Measurements from ENCODE around the gene WNK1. TPM values are rescaled to one million over a fixed set of nuclear protein-coding genes. Genes with fewer than 3 reads are reported as not detected.
"Not testable (repeated sequence)": the region's sequence is repeated elsewhere in the genome, so short reads cannot be mapped to it uniquely, and the experiment has no call there.

The WNK1 gene
- polyA plus RNA-seq, 1 donor (not counting 4 experiments of a cell fraction or from before 2014, with no cell fraction given) = 72.3 TPM

DNA sequence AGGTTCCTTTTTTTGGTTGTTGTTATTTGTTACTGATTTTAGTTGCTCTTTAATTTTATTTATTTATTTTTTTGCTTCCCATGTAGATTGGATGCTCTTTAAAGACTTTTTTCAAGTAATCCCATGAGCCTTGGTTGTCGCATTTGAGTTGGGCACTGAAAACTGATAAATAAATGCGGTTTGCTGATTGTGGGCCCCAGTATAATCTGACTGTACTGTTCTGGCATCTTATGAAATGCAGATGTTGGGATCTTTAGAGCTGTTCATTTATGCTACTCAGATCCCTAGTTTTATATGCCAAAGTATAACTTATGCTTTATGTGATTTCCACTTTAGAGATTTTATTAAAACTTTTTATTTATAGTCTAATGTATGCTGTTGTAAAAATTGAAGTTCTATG lies 33.3 kb downstream of the WNK1 start:
- no peaks in the 10 kb centered on the region for H3K9me1 ChIP-seq (ENCODE audit: control insufficient read depth, extremely low read depth, insufficient read depth, low read length)
- peaks cover 3% of the 10 kb centered on the region for H4K20me1 ChIP-seq (ENCODE audit: control insufficient read depth, extremely low read depth, insufficient read depth, low read length)
- dilution Hi-C loops (cut with MboI; ENCODE audit: extremely low pct_ligation_motif_present, low sequenced_read_pairs) = no loop called here
- no peak overlapping the region for H3K4me2 ChIP-seq (ENCODE audit: control insufficient read depth, extremely low read depth, insufficient read depth, low read depth, low read length)
- FAIRE-seq (no peak), DNase-seq (ENCODE audit: low read depth, low spot score) (no peak)
- H3K27ac ChIP-seq (ENCODE audit: control insufficient read depth, insufficient read depth, low read length) = no peak overlapping the region
- H3K27me3 ChIP-seq (ENCODE audit: control insufficient read depth, extremely low read depth, insufficient read depth, low read length) = no peaks in the 10 kb centered on the region
- no peaks in the 10 kb centered on the region for H3K9me3 ChIP-seq (ENCODE audit: control insufficient read depth, low read depth, low read length)
- H3K4me1 ChIP-seq (ENCODE audit: control insufficient read depth, extremely low read depth, insufficient read depth, low read length) = peaks cover 7% of the 10 kb centered on the region
- H3K36me3 ChIP-seq (ENCODE audit: control insufficient read depth in 2 of 2, extremely low read depth in 1 of 2, insufficient read depth in 2 of 2, low read length in 2 of 2) = no peaks in the 10 kb centered on the region
- no peak for TF ChIP-seq EZH2 (IDR thresholded peaks at IDR 0.05; ENCODE audit: low read length)
- TF ChIP-seq, protein P1, sequence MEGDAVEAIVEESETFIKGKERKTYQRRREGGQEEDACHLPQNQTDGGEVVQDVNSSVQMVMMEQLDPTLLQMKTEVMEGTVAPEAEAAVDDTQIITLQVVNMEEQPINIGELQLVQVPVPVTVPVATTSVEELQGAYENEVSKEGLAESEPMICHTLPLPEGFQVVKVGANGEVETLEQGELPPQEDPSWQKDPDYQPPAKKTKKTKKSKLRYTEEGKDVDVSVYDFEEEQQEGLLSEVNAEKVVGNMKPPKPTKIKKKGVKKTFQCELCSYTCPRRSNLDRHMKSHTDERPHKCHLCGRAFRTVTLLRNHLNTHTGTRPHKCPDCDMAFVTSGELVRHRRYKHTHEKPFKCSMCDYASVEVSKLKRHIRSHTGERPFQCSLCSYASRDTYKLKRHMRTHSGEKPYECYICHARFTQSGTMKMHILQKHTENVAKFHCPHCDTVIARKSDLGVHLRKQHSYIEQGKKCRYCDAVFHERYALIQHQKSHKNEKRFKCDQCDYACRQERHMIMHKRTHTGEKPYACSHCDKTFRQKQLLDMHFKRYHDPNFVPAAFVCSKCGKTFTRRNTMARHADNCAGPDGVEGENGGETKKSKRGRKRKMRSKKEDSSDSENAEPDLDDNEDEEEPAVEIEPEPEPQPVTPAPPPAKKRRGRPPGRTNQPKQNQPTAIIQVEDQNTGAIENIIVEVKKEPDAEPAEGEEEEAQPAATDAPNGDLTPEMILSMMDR (optimal IDR thresholded peaks at IDR 0.05 in 1 of 3, IDR thresholded peaks at IDR 0.05 in 1 of 3, conservative IDR thresholded peaks at IDR 0.05 in 1 of 3; ENCODE audit: extremely low read depth in 1 of 3, insufficient read depth in 2 of 3, low read length in 3 of 3) = no peak
- H3K79me2 ChIP-seq (ENCODE audit: control insufficient read depth, insufficient read depth, low read length) = peaks cover 94% of the 10 kb centered on the region
- H3K4me3 ChIP-seq (ENCODE audit: control insufficient read depth in 2 of 3, extremely low read depth in 1 of 3, insufficient read depth in 2 of 3, low read depth in 1 of 3, low read length in 3 of 3) = no peak overlapping the region
- no peak overlapping the region for H3K9ac ChIP-seq (ENCODE audit: control insufficient read depth, extremely low read depth, insufficient read depth, low read length)
- no peak overlapping the region for H2AFZ ChIP-seq (ENCODE audit: control insufficient read depth, low read length)

DNA sequence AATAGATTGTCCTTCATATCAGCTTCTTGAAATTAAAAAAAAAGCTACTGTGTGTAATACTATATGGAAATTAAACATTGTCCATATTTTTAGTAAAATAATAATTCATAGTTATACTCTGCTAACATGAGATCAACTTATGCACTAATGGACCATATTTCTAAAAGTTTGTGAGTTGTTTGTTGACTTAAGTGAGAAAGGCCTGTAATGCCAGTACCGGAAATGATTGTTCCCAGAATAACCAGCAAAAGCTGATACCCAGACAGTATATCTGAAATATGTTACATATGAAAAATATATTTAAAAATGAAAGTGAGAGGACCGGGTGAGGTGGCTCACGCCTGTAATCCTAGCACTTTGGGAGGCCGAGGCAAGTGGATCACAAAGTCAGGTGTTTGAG lies 35.9 kb downstream of the WNK1 start:
- no peak overlapping the region for H2AFZ ChIP-seq (ENCODE audit: control insufficient read depth, low read length)
- H3K4me1 ChIP-seq (ENCODE audit: control insufficient read depth, extremely low read depth, insufficient read depth, low read length) = peaks cover 11% of the 10 kb centered on the region
- FAIRE-seq (no peak), DNase-seq (ENCODE audit: low read depth, low spot score) (no peak)
- dilution Hi-C loops (cut with MboI; ENCODE audit: extremely low pct_ligation_motif_present, low sequenced_read_pairs) = no loop called here
- H3K27ac ChIP-seq (ENCODE audit: control insufficient read depth, insufficient read depth, low read length) = no peak overlapping the region
- H3K79me2 ChIP-seq (ENCODE audit: control insufficient read depth, insufficient read depth, low read length) = peaks cover 93% of the 10 kb centered on the region
- H3K36me3 ChIP-seq (ENCODE audit: control insufficient read depth in 2 of 2, extremely low read depth in 1 of 2, insufficient read depth in 2 of 2, low read length in 2 of 2) = no peaks in the 10 kb centered on the region
- no peak overlapping the region for H3K4me3 ChIP-seq (ENCODE audit: control insufficient read depth in 2 of 3, extremely low read depth in 1 of 3, insufficient read depth in 2 of 3, low read depth in 1 of 3, low read length in 3 of 3)
- no peaks in the 10 kb centered on the region for H3K27me3 ChIP-seq (ENCODE audit: control insufficient read depth, extremely low read depth, insufficient read depth, low read length)
- TF ChIP-seq EZH2 (IDR thresholded peaks at IDR 0.05; ENCODE audit: low read length) = no peak
- TF ChIP-seq, protein P1 (optimal IDR thresholded peaks at IDR 0.05 in 1 of 3, IDR thresholded peaks at IDR 0.05 in 1 of 3, conservative IDR thresholded peaks at IDR 0.05 in 1 of 3; ENCODE audit: extremely low read depth in 1 of 3, insufficient read depth in 2 of 3, low read length in 3 of 3) = no peak
- no peak overlapping the region for H3K9ac ChIP-seq (ENCODE audit: control insufficient read depth, extremely low read depth, insufficient read depth, low read length)
- H3K9me3 ChIP-seq (ENCODE audit: control insufficient read depth, low read depth, low read length) = no peaks in the 10 kb centered on the region
- H3K9me1 ChIP-seq (ENCODE audit: control insufficient read depth, extremely low read depth, insufficient read depth, low read length) = no peaks in the 10 kb centered on the region
- peaks cover 3% of the 10 kb centered on the region for H4K20me1 ChIP-seq (ENCODE audit: control insufficient read depth, extremely low read depth, insufficient read depth, low read length)
- no peak overlapping the region for H3K4me2 ChIP-seq (ENCODE audit: control insufficient read depth, extremely low read depth, insufficient read depth, low read depth, low read length)

DNA sequence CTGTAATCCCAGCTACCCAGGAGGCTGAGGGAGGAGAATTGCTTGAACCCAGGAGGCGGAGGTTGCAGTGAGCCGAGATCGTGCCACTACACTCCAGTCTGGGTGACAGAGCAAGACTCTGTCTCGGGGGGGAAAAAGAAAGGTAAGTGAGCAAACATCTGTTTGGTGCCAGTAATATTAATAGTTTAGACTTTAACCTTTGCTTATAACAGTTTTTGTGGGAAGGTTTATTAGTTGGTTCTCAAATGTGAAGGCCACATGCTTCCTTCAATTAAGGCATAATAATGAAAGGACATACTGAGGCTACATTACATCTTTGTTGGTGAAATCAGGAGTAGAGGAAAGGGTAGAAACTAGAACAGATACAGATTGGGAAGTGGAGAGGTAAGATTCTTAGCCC lies 36.4 kb downstream of the WNK1 start:
- H3K4me3 ChIP-seq (ENCODE audit: control insufficient read depth in 2 of 3, extremely low read depth in 1 of 3, insufficient read depth in 2 of 3, low read depth in 1 of 3, low read length in 3 of 3); H3K36me3 ChIP-seq (ENCODE audit: control insufficient read depth in 2 of 2, extremely low read depth in 1 of 2, insufficient read depth in 2 of 2, low read length in 2 of 2); H3K27me3 ChIP-seq (ENCODE audit: control insufficient read depth, extremely low read depth, insufficient read depth, low read length); H4K20me1 ChIP-seq (ENCODE audit: control insufficient read depth, extremely low read depth, insufficient read depth, low read length); dilution Hi-C loops (cut with MboI; ENCODE audit: extremely low pct_ligation_motif_present, low sequenced_read_pairs); H3K9me3 ChIP-seq (ENCODE audit: control insufficient read depth, low read depth, low read length); H3K9me1 ChIP-seq (ENCODE audit: control insufficient read depth, extremely low read depth, insufficient read depth, low read length); H3K4me2 ChIP-seq (ENCODE audit: control insufficient read depth, extremely low read depth, insufficient read depth, low read depth, low read length); H3K27ac ChIP-seq (ENCODE audit: control insufficient read depth, insufficient read depth, low read length); H2AFZ ChIP-seq (ENCODE audit: control insufficient read depth, low read length); FAIRE-seq; H3K9ac ChIP-seq (ENCODE audit: control insufficient read depth, extremely low read depth, insufficient read depth, low read length); DNase-seq (ENCODE audit: low read depth, low spot score): not testable (repeated sequence)
- Histone ChIP-seq H3K4me1 (ENCODE audit: control insufficient read depth, extremely low read depth, insufficient read depth, low read length) (peaks cover 11% of the 10 kb centered on the region), H3K79me2 (ENCODE audit: control insufficient read depth, insufficient read depth, low read length) (peaks cover 96% of the 10 kb centered on the region)

Measured in keratinocyte (primary cell).